ENCODE measurements around the gene TLX3.

DNA sequence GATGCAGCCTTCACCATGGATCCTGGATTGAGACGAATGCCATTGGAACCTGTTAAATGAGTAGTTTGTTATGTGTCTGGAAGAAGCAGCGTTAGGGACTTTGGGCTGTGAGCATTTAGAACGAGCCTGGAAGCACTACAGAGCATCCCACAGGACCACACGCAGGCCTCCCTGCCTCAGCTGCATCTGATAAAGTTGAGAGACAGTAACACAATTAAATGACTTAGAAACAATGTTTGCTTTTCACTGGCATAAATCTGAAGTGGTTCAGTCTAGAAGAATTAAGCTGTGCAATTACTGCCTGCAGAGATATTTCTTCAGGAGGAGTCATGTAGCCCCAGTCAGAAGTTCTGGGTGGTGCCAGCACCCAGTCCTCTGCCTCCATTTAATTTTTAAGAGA lies 9.8 kb upstream of the TLX3 start:
- TF ChIP-seq EGR1 (IDR thresholded peaks at IDR 0.05) (no peak), TCF12 (IDR thresholded peaks at IDR 0.05; ENCODE audit: low read depth) (no peak), NFIC (IDR thresholded peaks at IDR 0.05) (no peak), YY1 (IDR thresholded peaks at IDR 0.05; ENCODE audit: low read depth) (no peak), MAX (IDR thresholded peaks at IDR 0.05) (no peak), TAF1 (IDR thresholded peaks at IDR 0.05; ENCODE audit: low read depth) (no peak), EP300 (IDR thresholded peaks at IDR 0.05; ENCODE audit: borderline replicate concordance) (no peak), RAD21 (IDR thresholded peaks at IDR 0.05; ENCODE audit: low read depth) (no peak), USF1 (IDR thresholded peaks at IDR 0.05) (no peak), CREB1 (IDR thresholded peaks at IDR 0.05; ENCODE audit: low read depth) (no peak)
- TF ChIP-seq, protein P1, sequence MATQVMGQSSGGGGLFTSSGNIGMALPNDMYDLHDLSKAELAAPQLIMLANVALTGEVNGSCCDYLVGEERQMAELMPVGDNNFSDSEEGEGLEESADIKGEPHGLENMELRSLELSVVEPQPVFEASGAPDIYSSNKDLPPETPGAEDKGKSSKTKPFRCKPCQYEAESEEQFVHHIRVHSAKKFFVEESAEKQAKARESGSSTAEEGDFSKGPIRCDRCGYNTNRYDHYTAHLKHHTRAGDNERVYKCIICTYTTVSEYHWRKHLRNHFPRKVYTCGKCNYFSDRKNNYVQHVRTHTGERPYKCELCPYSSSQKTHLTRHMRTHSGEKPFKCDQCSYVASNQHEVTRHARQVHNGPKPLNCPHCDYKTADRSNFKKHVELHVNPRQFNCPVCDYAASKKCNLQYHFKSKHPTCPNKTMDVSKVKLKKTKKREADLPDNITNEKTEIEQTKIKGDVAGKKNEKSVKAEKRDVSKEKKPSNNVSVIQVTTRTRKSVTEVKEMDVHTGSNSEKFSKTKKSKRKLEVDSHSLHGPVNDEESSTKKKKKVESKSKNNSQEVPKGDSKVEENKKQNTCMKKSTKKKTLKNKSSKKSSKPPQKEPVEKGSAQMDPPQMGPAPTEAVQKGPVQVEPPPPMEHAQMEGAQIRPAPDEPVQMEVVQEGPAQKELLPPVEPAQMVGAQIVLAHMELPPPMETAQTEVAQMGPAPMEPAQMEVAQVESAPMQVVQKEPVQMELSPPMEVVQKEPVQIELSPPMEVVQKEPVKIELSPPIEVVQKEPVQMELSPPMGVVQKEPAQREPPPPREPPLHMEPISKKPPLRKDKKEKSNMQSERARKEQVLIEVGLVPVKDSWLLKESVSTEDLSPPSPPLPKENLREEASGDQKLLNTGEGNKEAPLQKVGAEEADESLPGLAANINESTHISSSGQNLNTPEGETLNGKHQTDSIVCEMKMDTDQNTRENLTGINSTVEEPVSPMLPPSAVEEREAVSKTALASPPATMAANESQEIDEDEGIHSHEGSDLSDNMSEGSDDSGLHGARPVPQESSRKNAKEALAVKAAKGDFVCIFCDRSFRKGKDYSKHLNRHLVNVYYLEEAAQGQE (IDR thresholded peaks at IDR 0.05; ENCODE audit: low read depth), result no peak

Data from Ishikawa (cell line).